ENCODE data around the gene KCNT2. TPM values are rescaled to one million over a fixed set of nuclear protein-coding genes. Genes with fewer than 3 reads are reported as not detected.

KCNT2 gene
- total RNA-seq, 2 experiments from 2014 or later: not detected

- ChIA-PET CTCF (ENCODE audit: unreplicated experiment) (no interaction called here), POLR2A (interaction anchor here (1.1 kb wide), 1 partner anchor 21 kb away, joined by 3 read pairs; no protein-coding TSS in a partner anchor)
- BruUV-seq (replicated peaks): no TSS peak
- H3K27ac ChIP-seq (ENCODE audit: low read depth, low read length, poor library complexity, severe bottlenecking): no peak overlapping the region
- H3K4me1 ChIP-seq (ENCODE audit: insufficient read depth, low read length, poor library complexity, severe bottlenecking): no peaks in the 10 kb centered on the region
- no peak overlapping the region for H2AFZ ChIP-seq (ENCODE audit: low read length)
- no peaks in the 10 kb centered on the region for H3K9me3 ChIP-seq (ENCODE audit: low read length)
- no peak for TF ChIP-seq EZH2phosphoT487 (IDR thresholded peaks at IDR 0.05; ENCODE audit: borderline replicate concordance, low read depth, low read length)
- no peak for TF ChIP-seq CTCF (conservative IDR thresholded peaks at IDR 0.05; ENCODE audit: low read length)
- DNase-seq (ENCODE audit: low spot score): no peak
- no peaks in the 10 kb centered on the region for H3K9me2 ChIP-seq (ENCODE audit: insufficient read depth, low read length)
- no peaks in the 10 kb centered on the region for H3K79me2 ChIP-seq (ENCODE audit: insufficient read depth, low read depth, low read length)
- intact Hi-C loops (cut with micrococcal nuclease; ENCODE audit: unreplicated experiment): no loop called here
- H3K36me3 ChIP-seq (ENCODE audit: insufficient read depth, low read length): no peaks in the 10 kb centered on the region
- H4K20me1 ChIP-seq (ENCODE audit: insufficient read depth, low read length): no peaks in the 10 kb centered on the region
- H3K4me2 ChIP-seq (ENCODE audit: low read length): no peak overlapping the region
- no peak overlapping the region for H3K4me3 ChIP-seq (ENCODE audit: low read depth, low read length, poor library complexity, severe bottlenecking)
These were observed 411.8 kb downstream of the KCNT2 start for GRCh38 chr1:196196486-196196885.

GRCh38 chr1:196193896-196194559 lies 414.2 kb downstream of the KCNT2 start:
- DNase-seq (ENCODE audit: low spot score): no peak
- Histone ChIP-seq H2AFZ (ENCODE audit: low read length) (no peak overlapping the region), H3K4me2 (ENCODE audit: low read length) (no peak overlapping the region), H3K27ac (ENCODE audit: low read depth, low read length, poor library complexity, severe bottlenecking) (no peak overlapping the region), H3K9me3 (ENCODE audit: low read length) (no peaks in the 10 kb centered on the region), H3K4me1 (ENCODE audit: insufficient read depth, low read length, poor library complexity, severe bottlenecking) (no peaks in the 10 kb centered on the region), H3K9me2 (ENCODE audit: insufficient read depth, low read length) (no peaks in the 10 kb centered on the region), H3K36me3 (ENCODE audit: insufficient read depth, low read length) (no peaks in the 10 kb centered on the region), H3K79me2 (ENCODE audit: insufficient read depth, low read depth, low read length) (no peaks in the 10 kb centered on the region), H4K20me1 (ENCODE audit: insufficient read depth, low read length) (no peaks in the 10 kb centered on the region), H3K4me3 (ENCODE audit: low read depth, low read length, poor library complexity, severe bottlenecking) (no peak overlapping the region)
- no TSS peak for BruUV-seq (replicated peaks)
- CTCF ChIA-PET (ENCODE audit: unreplicated experiment): no interaction called here
- no peak for TF ChIP-seq EZH2phosphoT487 (IDR thresholded peaks at IDR 0.05; ENCODE audit: borderline replicate concordance, low read depth, low read length)
- TF ChIP-seq CTCF (conservative IDR thresholded peaks at IDR 0.05; ENCODE audit: low read length): no peak
- intact Hi-C loops (cut with micrococcal nuclease; ENCODE audit: unreplicated experiment): no loop called here
- POLR2A ChIA-PET: interaction anchor here (0.6 to 1.7 kb wide), 2 partner anchors 8 to 20 kb away, joined by 3 to 4 read pairs; no protein-coding TSS in a partner anchor

DNA sequence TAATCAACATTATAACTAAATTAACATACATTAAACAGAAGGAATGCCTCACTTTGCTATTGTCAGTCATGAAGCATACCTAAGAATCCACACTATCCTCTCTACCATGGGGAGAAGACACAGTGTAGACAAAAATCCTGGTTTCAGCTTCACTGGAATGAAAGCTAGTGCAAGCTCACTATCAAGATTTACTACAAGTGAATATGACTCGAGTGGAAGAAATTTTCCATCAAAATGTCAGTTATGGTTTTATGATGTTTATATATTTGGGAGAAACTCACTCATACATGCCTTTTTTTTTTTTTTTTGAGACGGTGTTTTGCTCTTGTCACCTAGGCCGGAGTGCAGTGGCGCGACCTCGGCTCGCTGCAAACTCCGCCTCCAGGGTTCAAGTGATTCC lies 424.3 kb downstream of the KCNT2 start:
- Histone ChIP-seq H3K9me3 (ENCODE audit: low read length) (no peaks in the 10 kb centered on the region), H3K9me2 (ENCODE audit: insufficient read depth, low read length) (no peaks in the 10 kb centered on the region), H2AFZ (ENCODE audit: low read length) (no peak overlapping the region), H3K4me3 (ENCODE audit: low read depth, low read length, poor library complexity, severe bottlenecking) (no peak overlapping the region), H3K27ac (ENCODE audit: low read depth, low read length, poor library complexity, severe bottlenecking) (no peak overlapping the region), H3K4me1 (ENCODE audit: insufficient read depth, low read length, poor library complexity, severe bottlenecking) (no peaks in the 10 kb centered on the region), H3K36me3 (ENCODE audit: insufficient read depth, low read length) (no peaks in the 10 kb centered on the region), H4K20me1 (ENCODE audit: insufficient read depth, low read length) (no peaks in the 10 kb centered on the region), H3K79me2 (ENCODE audit: insufficient read depth, low read depth, low read length) (no peaks in the 10 kb centered on the region), H3K4me2 (ENCODE audit: low read length) (no peak overlapping the region)
- ChIA-PET POLR2A (no interaction called here), CTCF (ENCODE audit: unreplicated experiment) (no interaction called here)
- intact Hi-C loops (cut with micrococcal nuclease; ENCODE audit: unreplicated experiment): no loop called here
- DNase-seq (ENCODE audit: low spot score): no peak
- TF ChIP-seq EZH2phosphoT487 (IDR thresholded peaks at IDR 0.05; ENCODE audit: borderline replicate concordance, low read depth, low read length) (no peak), CTCF (conservative IDR thresholded peaks at IDR 0.05; ENCODE audit: low read length) (no peak)
- no TSS peak for BruUV-seq (replicated peaks)
